ENCODE results near the gene CDC42EP3.

The CDC42EP3 gene, protein sequence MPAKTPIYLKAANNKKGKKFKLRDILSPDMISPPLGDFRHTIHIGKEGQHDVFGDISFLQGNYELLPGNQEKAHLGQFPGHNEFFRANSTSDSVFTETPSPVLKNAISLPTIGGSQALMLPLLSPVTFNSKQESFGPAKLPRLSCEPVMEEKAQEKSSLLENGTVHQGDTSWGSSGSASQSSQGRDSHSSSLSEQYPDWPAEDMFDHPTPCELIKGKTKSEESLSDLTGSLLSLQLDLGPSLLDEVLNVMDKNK

DNA sequence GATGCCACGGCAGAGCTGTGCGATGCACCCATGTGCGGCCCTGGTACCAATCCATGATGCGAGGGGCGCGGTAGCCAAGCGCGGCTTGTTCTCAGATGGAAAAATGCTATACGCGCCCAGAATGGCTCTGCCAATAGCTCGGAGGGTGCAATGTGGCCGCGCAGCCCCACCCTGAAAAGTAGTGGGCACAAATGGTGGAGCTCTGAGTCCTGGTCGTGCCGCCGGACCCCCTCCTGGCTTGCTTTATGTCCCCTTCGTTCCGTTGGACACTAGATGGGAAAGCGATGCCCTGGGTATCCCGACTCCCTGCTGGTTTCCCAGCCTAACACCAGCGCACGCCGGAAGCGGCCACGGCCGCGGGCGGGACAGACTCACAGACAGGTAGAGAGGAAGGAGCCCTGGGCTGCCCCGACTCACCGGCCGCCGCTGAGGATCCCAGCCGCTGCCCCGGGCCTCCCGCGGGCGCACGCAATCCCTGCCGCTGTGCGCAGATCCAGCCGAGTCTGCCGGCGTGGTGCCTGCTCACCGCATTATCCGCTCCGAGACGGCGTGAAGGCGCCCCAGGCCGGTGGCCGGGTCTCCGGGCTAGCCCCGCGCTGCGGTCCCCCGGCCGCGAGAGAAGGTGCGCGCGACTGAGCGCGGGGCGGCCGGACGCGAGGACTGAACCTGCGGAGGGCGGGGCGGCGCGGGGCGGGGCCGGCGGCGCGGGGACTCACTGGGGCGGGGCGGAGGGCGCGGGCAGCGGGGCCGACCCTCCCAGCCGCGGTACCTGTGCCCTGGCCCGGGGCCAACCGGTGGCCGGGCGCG lies at the start of gene CDC42EP3:
TSS of gene CDC42EP3 (minus strand) at position 634 of the 807 bp plus-strand sequence. CDS start 25,055 bp downstream, outside the sequence.
- DNase-seq, result peak; percentile 15 to 66

DNA sequence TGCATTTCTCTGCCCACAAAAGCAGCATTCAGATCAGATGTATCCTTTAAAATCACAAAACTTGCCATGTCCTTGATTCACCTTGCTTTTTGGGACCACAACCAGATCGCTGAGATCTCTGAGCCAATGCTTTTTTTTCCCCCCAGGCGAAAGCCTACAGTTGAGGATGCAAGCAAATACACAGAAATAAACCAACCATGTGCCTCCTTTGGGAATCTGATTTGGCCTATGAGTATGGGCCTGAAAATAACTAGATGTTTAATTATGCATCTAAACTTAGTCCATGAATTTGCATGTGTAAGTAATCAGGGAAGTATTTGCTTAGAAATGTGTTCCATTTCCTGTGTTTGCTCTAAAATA lies 49.7 kb upstream of the CDC42EP3 start:
- no peak for DNase-seq

DNA sequence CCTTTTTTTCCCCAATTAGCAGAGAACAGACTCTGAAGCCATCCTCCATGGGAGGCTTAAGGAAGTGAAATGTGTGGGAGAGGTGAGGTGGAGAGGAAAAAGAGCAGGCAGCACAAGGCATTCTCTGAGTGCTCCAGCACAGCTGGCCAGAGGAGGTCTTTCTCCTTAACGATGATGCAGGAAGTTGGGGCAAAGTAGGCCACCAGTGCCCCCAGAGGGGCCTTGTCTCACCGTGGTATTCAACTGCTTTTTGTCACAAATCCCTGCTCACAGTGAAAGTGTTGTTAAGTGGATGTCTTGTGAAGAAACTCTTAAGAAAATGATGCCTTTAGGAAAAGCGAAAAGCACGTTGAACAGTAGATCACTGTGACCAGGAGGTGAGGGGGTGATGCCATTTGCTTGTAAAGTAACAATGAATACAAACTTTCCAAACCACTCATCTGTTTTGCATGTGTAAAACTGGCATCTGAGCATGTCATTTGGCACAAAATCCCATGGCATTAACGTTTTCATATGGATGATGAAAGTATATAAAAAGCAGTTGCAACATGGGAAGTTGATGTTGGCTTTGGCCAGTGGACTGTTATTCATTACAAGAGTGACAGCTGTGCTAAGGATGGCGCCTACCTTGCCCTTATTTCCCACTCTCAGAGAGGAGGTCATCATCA lies 49.2 kb upstream of the CDC42EP3 start:
- no peak for DNase-seq

DNA sequence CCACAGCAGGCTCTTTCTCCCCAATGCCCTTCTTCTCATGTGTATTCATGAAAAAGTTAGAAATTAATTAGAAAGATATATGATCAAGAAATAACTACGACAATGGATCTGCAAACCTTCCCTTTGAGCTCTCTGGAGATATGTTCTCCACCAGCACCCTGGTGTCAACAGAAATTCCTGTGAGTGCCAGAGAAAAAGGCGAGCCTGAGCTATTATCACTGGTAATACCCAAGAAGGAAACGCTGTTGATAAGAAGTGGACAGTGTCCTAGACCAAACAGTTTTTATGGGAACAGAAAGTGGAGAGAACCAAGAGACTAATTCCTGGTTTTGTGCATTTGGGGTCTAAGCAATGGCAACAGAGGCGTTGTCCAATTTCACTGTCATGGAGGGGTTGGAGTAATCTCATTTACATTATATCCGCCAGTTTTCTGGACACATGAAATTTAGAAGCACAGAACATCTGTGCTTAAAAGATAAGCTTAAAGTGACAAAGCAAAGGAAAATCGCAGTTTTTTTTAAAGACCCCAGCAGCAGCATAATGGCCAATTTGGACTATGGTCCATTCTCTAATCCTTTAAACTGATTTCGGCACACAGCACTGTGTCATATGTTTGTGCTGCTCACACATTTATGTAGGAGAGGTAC lies 47.2 kb upstream of the CDC42EP3 start:
- DNase-seq, result no peak

DNA sequence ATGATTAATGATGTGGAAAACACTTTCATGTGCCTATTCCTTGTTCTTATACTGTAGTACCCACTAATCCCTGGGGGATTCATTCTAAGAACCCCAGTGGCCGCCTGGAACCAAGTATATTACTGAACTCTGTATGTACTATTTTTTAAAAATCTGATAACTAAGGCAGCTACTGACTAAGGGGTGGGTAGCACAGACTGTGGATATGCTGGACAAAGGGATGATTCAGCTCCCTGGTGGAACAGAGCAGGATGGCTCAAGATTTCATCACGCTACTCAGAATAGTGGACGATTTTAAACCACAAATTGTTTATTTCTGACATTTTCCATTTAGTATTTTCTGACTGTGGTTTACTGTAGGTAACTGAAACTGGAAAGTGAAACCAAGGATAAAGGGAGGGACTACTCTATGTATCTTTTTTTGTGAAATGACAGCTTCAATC lies 41.8 kb upstream of the CDC42EP3 start:
- DNase-seq, result no peak

DNA sequence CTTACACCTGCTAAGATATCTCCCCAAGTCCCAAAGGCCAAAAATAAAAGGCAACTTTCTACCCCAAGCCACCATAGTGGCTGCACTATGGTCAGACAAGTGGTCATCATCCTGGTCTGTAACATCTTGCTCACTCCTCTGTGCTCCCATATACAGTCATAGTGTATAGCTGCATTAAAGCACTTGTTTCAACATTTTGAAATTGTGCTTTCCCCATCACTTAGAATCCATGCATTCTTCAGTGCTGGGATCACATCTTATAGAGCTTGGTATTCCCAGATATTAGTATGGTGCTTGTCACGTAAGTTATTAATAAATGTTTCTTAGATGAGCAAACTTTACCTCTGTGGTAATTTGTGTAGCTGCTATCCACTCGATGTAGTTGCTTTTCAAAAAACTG lies 40.4 kb upstream of the CDC42EP3 start:
- DNase-seq, result no peak

DNA sequence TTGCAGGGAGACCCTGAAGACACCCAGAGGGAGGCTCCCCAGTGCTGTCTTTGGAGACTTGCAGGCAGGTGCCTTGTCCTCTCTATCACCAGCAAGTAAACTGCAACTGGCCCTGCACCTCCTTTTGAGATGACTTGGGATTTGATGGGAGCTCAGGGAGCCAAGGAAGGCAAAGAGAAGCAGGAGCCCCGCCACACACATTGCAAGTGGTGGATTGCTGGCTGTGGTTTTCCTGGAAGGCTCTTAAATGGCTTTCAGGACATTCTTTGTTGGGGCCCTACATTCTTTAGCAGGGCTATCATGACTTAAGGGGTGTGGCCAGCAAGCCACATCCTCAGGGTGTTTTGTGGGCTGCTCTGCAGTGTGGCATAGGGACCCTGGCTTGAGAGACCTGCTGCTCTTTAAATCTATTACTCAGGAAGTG lies 39.9 kb upstream of the CDC42EP3 start:
- no peak for DNase-seq

DNA sequence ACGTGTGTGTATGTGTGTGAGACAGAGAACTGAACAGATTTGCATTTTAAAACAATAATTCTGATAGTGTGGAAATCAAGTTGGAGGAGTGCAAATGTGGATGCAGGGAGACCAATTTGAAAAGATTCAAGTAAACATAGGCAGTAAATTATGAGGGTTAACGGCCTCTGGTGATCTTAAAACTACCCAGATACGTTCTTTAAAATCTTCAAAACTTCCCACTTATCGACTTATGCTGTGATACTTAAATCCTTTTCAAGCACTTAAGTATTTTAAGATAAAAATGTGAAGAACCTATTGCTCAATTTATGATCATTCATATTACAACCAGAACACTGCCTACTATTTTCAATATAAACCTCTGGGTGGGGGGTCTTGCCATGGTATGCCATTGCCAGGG lies 37.7 kb upstream of the CDC42EP3 start:
- no peak for DNase-seq

DNA sequence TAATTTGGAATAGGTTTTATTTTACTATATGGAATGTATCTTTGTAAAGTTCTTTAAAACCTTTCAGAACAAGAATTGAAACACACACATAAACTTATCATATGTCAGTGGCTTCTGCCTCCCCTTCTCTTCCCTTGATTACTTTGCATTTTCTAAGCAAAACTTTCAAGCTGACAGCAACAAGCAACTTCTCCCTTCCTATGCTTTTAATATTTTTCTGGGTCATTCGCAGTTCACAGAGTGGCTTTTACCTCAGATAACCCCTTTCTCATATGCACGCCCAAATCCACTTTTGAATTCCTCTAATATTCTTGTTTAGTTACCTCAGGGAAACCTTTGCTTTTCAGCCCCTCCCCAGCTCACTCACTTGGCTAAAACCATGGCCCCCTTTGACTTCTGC lies 36.7 kb upstream of the CDC42EP3 start:
- DNase-seq, result no peak

DNA sequence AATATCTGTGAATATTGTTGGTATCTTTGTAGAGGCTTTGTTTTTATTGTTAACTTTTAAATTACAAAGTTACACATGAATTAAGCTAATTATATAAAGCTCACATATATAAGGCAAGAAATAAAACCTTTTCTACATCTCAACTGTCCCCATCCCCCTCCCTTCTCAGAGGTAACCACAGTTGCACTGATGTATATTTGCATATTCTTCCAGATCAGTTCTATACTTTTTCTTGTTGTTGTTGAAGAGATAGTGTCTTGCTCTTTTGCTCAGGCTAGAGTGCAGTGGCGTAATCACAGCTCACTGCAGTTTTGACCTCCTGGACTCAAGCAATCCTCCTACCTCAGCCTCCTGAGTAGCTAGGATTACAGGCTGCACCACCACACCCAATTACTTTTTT lies 36.0 kb upstream of the CDC42EP3 start:
- DNase-seq, result no peak

DNA sequence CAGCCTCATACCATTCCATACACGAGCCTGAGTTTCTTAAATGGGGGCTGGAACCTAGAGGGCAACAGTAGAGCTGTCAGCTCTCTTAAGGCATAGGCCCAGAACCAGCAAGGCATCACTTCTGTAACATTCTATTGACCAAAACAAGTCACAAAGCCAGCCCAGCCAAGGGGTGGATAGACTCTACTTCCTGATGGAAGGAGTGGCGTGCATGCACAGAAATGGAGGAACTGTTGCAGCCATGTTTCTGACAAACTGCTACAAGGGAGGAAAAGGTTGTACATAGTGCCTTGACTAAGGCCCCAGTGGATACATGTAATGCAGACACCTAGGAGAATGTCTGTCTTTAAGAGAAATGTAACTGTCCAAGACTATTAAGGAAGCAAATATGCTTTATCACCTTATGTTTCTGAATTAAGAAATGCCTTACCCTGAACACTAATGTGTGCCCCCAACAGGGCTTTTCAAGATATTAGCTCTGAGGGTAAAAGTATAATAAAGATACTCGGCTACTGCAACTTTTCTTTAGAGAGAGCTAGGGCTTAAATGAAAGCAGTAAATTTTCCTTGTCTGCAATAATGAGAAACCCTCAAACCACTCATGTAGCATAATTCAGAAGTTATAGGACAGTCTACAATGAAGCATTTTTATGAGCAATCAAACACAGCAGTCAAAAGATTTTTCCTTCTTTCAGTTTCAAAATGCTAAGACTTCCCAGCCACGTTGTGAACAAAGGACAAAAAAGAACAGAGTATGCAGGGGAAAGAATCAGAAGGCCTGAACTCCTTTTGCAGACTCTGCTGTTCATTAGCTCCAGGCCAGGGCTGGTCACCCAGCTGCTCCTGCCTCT lies 35.1 kb upstream of the CDC42EP3 start:
- DNase-seq, result no peak

DNA sequence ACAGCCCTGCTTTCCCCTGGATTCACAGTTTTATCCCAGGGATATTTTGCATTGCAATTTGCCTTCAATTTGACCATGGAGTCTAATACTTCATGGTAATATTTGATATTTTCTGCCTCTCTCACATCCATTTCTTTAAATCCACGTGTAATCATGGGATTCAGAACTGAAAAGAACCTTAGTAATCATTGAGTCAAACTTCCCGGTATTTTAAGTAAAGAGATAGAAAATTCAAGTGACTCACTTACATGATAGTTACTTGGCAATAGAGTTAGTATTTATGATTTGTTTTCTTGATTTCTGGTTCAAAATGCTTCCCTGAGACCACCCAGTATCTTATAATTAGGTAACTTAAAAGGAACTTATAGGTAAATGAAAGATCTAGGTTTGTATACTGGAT lies 33.7 kb upstream of the CDC42EP3 start:
- no peak for DNase-seq

DNA sequence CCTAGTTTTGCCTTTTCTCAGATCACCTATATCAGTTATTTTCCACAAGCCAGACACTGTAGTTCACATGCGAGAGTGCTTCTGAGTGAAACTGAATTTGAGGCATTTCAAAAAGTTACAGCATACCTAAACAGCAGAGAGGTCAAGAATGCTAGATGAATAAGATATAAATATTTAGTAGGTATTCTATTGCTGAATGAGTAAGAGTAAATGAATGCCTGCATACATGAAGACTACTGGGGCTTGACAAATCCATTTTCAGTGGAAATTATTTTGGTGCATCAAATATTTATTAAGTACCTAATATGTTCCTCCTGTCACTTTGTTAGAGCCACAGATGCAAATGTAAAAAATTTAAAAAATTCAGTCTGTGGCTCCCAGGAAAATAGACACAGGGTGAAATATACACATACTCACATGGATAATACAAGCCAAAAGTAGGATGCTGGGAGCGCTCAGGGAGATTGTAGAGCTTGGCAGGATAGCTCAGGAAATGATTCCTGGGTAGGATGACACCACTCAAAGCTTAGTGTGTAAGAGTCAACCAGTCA lies 27.6 kb upstream of the CDC42EP3 start:
- DNase-seq, result no peak

DNA sequence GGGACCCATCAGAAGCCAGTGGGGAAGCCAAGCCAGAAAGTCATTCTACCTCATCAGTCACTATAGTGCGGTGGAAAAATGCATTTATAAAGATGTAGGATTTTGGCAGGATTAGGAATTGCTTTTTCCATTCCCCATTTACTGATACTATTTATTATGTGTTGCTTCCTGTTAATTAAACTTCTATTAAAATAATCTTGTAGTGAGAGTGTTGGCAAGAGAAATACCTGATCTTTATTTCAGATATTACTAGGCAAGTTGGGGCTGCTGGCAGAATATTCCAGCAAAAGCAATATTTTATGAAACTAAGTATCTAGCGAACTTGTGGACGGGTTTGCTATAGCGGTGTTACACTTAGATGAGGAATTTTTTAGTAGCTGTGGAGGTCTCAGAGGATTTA lies 23.9 kb upstream of the CDC42EP3 start:
- DNase-seq, result no peak

DNA sequence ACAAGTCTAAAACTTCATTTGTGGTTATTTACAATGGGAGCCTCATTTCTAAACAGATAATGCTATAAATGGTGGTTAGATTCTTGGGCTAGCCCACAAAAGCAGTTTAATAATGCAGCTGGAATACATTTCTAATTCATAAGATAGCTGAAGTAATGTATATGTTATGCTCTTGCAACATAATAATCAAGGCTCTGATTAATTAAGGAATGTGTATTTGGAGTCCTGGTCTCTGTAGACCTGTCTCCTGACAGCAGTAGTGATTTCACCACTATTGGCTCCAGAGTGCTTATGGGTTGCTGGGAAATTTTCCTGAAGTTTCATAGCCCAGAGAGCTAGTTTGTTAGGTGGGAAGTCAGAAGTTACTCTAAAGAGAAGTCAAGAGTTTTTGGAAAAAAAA lies 21.3 kb upstream of the CDC42EP3 start:
- DNase-seq, result no peak

DNA sequence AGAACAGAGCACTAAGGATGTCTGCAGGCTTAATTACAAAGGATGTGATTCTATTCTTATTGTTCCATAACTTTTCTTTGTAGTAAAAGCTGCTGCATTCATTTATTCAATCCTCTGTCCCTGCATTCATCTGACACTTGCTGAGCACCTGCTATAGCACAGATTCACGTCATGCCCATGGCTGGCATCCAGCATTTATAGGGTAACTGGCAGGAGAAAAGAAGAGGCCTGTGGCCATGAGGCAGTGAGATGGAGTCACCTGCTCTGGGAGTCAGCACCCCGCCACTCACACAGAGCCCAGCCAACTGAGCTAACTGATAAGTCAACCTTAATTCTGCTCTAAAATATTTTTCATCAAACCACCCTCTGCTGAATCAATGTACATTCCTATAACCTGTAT lies 18.3 kb upstream of the CDC42EP3 start:
- no peak for DNase-seq

DNA sequence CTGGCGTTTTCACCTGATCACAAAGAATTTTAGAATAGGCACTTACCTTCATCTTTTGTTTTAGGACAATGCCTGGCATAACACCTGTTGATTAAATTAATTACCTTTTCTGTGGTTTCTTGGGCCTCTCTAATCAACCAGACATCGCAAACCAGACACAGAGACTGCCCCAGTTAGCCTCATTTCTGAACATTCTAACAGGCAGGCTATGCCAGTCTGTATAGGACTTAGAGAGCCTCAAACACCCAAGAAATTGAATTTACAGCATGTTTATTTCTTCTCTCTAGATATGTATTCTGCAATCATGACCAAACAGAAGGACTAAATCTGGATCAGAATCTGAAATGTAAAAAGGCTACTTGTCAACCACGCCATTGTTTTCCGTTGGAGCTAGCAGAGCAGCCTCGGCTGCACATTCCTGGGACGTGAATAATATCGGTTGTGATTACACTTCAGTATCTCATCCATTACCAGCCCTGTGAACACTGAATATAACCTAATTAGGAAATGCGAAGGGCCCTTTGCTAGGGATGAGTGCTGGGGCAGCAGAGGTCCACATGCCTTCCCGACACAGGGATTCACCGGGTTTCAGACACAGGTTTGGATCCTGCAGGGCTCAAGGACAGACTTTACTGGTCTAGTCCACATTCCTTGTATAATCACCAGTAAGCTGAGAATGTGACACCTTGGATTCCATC lies 17.5 kb upstream of the CDC42EP3 start:
- no peak for DNase-seq

DNA sequence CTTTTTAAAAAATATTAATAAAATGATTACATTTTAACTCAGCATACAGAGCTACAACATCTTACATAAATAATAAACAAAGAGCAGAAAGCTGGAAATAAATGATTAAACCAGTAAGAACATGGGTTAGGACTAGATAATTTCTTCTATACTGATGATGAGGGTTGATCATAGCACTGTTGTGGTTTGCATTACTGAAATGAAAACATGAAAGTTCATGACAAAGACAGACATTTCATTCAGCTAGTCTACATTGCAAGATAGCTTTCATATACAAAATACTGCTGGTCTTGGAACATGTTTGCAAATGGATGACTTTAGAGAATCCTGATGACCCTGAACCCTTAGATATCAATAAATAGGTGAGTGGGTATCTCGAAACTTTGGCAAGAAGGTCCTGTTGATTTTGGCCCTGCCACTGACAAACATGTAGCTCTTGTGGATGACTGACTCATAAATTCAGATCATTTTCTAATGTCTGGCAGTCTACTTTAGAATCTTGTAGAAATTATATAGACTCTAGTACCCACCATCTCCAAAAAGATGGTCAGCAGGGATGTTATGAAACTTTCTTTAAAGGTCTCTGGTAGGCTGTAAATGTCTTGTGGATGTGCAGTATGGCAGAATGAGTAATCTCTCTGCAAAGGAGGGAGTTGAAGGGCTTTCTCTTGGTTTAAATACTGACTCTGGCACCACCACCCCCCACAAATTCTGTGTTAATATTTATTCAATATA lies 15.5 kb upstream of the CDC42EP3 start:
- DNase-seq, result no peak

DNA sequence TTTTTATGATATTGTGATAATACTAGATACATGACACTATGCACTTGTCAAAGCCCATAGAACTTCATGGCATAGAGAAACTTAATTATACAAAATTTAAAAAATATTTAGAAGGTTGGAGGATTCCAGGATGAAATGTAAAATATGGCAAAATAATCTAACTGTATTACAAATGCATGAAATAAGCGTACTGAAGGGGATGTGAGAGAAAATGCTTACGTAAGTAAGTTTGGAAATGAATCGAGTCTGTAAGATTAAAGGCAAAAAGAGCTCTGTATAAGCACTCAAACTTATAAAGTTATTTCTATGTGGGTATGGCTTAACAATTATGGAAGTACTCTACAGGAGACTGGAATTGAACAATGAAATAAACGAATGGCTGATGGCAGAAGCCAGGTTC lies 13.4 kb upstream of the CDC42EP3 start:
- no peak for DNase-seq

DNA sequence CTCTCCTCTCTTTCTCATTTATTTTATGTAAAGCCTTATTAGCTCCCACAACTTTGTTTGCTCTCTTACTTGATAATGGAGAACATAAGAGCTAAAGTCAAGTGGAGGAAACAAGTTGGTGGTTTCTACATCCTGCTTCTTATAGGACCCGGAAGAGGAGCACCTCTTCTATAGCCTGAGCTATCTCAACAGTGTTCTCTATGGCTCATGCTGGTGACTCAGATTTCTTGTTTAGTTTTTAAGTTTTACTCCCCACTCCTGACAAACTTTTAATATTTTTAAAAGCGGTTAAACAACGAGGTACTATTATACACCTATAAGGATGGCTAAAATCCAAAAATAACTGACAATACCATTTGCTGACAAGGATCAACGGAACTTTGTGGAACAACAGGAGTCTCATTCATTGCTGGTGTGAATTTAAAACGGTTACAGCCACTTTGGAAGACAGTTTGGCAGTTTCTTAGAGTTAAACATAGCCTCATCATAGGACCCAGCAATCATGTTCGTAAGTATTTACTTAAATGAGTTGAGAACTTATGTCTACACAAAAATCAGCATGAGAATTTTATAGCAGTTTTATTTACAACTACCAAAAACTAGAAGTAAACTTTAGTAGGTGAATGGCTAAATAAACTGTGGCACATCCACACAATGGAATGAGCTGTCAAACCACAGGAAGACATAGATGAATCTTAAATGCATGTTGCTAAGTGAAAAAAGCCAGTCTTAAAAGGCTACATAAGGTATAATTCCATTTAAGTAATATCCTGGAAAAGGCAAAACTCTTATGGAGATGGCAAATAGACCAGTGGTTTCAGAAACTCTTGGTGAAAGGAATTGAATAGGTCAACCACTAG lies 12.7 kb upstream of the CDC42EP3 start:
- no peak for DNase-seq
